GM23338 (cell line): ENCODE results near the gene TSHZ2. TPM values are rescaled to one million over a fixed set of nuclear protein-coding genes. Genes with fewer than 3 reads are reported as not detected.

Experiments
- ATAC-seq: fragments of 200-7000 bp; cut with Tn5 transposase; 3 replicates; pipeline ENCODE4 v1.9.1; 2020
- DNase-seq: peaks from one replicate; pipeline ENCODE4 v3.0.0-alpha.2; 2015; ENCODE audit warnings: low spot score
- H2AFZ ChIP-seq: fragments of 200-600 bp; sonication (generic); 2 replicates; pipeline ENCODE4 v1.8.0; 2016; ENCODE audit warnings: antibody characterized with exemption, mild to moderate bottlenecking, moderate library complexity
- H3F3A ChIP-seq: fragments of 200-600 bp; sonication (generic); replicated peaks from 2 replicates; pipeline ENCODE4 v1.8.0; 2017; ENCODE audit warnings: antibody characterized with exemption, mixed run types, low read depth
- H3K27ac ChIP-seq: fragments of 200-600 bp; sonication (generic); 2 replicates; pipeline ENCODE4 v1.6.1; 2016; ENCODE audit warnings: low read depth
- H3K27me3 ChIP-seq: fragments of 200-600 bp; sonication (generic); 2 replicates; pipeline ENCODE4 v1.8.0; 2016; ENCODE audit warnings: mild to moderate bottlenecking, mixed run types, moderate library complexity; ENCODE audit not compliant: insufficient read depth
- H3K36me3 ChIP-seq: fragments of 200-600 bp; sonication (generic); 2 replicates; pipeline ENCODE4 v1.8.0; 2016; ENCODE audit warnings: mild to moderate bottlenecking; ENCODE audit not compliant: insufficient read depth
- H3K4me1 ChIP-seq: fragments of 200-600 bp; sonication (generic); 2 replicates; pipeline ENCODE4 v1.8.0; 2016; ENCODE audit warnings: mild to moderate bottlenecking, moderate library complexity; ENCODE audit not compliant: insufficient read depth
- H3K4me2 ChIP-seq: fragments of 200-600 bp; sonication (generic); 2 replicates; pipeline ENCODE4 v1.7.1; 2017; ENCODE audit warnings: mixed run types
- H3K4me3 ChIP-seq: fragments of 200-600 bp; sonication (generic); 2 replicates; pipeline ENCODE4 v1.6.1; 2016; ENCODE audit warnings: mixed run types
- H3K79me2 ChIP-seq: fragments of 200-600 bp; sonication (generic); replicated peaks from 2 replicates; pipeline ENCODE4 v1.8.0; 2017; ENCODE audit warnings: mild to moderate bottlenecking; ENCODE audit not compliant: insufficient read depth
- H3K9me2 ChIP-seq: fragments of 200-600 bp; sonication (generic); 2 replicates; pipeline ENCODE4 v1.8.0; 2017; ENCODE audit not compliant: insufficient read depth
- H4K20me1 ChIP-seq: fragments of 200-600 bp; sonication (generic); replicated peaks from 2 replicates; pipeline ENCODE4 v1.8.0; 2017; ENCODE audit warnings: mild to moderate bottlenecking; ENCODE audit not compliant: insufficient read depth
- H3K27ac Mint-ChIP-seq: 2 replicates; pipeline ENCODE4 v1.8.0; 2020; ENCODE audit warnings: inconsistent platforms, mild to moderate bottlenecking, moderate library complexity, mixed read lengths
- H3K27me3 Mint-ChIP-seq: 3 replicates; pipeline ENCODE4 v1.8.0; 2022; ENCODE audit warnings: low read depth, mild to moderate bottlenecking, moderate library complexity, mixed read lengths, inconsistent platforms; ENCODE audit not compliant: insufficient read depth, poor library complexity
- H3K36me3 Mint-ChIP-seq: 3 replicates; pipeline ENCODE4 v1.8.0; 2021; ENCODE audit warnings: low read depth, mild to moderate bottlenecking, inconsistent platforms, moderate library complexity, mixed read lengths
- H3K4me1 Mint-ChIP-seq: 3 replicates; pipeline ENCODE4 v1.8.0; 2020; ENCODE audit warnings: mild to moderate bottlenecking, inconsistent platforms, mixed read lengths
- H3K4me3 Mint-ChIP-seq: 3 replicates; pipeline ENCODE4 v1.8.0; 2021; ENCODE audit warnings: moderate library complexity, mild to moderate bottlenecking, inconsistent platforms, mixed read lengths
- H3K9me3 Mint-ChIP-seq: 3 replicates; pipeline ENCODE4 v1.8.0; 2020; ENCODE audit warnings: moderate library complexity, mild to moderate bottlenecking, inconsistent platforms, mixed read lengths
- CREB1 ChIP-seq: fragments of 250-450 bp; sonication (Bioruptor Pico); IDR thresholded peaks from 2 replicates; pipeline ENCODE4 v1.5.0; 2020; ENCODE audit warnings: low read depth, mild to moderate bottlenecking, moderate library complexity
- CTCF ChIP-seq, 2 experiments: fragments of 200-600 bp in 1 of 2; sonication (generic) in 1 of 2; conservative IDR thresholded peaks; 2 replicates each; pipeline versions ENCODE4 v1.5.1 to v1.6.1; 2016 to 2017; ENCODE audit warnings: antibody characterized with exemption in 2 of 2, low read depth in 2 of 2, mild to moderate bottlenecking in 2 of 2, moderate library complexity in 1 of 2
- EZH2 ChIP-seq: fragments of 200-600 bp; sonication (generic); IDR thresholded peaks from one replicate; pipeline ENCODE4 v1.8.0; 2017; ENCODE audit warnings: antibody characterized with exemption, mild to moderate bottlenecking, low read depth; ENCODE audit not compliant: unreplicated experiment
- EZH2phosphoT487 ChIP-seq: fragments of 200-600 bp; sonication (generic); IDR thresholded peaks from one replicate; pipeline ENCODE4 v1.8.1; 2018; ENCODE audit warnings: antibody characterized with exemption; ENCODE audit not compliant: unreplicated experiment
- NANOG ChIP-seq: IDR thresholded peaks from 2 replicates; pipeline ENCODE4 v1.6.1; 2016; ENCODE audit warnings: antibody characterized with exemption, borderline replicate concordance
- REST ChIP-seq: IDR thresholded peaks from one replicate; pipeline ENCODE4 v1.6.1; 2018; ENCODE audit warnings: antibody characterized with exemption; ENCODE audit not compliant: unreplicated experiment
- STAT1 ChIP-seq: IDR thresholded peaks from one replicate; pipeline ENCODE4 v1.6.1; 2016; ENCODE audit warnings: antibody characterized with exemption; ENCODE audit not compliant: unreplicated experiment
- ZNF114 ChIP-seq: fragments of 250-450 bp; sonication (Bioruptor Pico); IDR thresholded peaks from 2 replicates; pipeline ENCODE4 v1.5.0; 2020; ENCODE audit warnings: mild to moderate bottlenecking, moderate library complexity
- ZNF331 ChIP-seq: fragments of 250-450 bp; sonication (Bioruptor Pico); IDR thresholded peaks from 2 replicates; pipeline ENCODE4 v1.5.0; 2020; ENCODE audit warnings: low read depth, mild to moderate bottlenecking, moderate library complexity
- polyA plus RNA-seq: library from polyadenylated mRNA; unstranded; fragments of >200 nt; fragmentation: Nextera tagmentation; extraction: Ambion mirVana; gene quantifications from 2 replicates; pipeline ENCODE4 v1.2.1, GENCODE V29; 2016
- total RNA-seq: library from RNA; depleted of rRNA; stranded (reverse); fragments of >200 nt; shearing (Covaris generic); gene quantifications from 2 replicates; pipeline ENCODE4 v1.2.3, GENCODE V29; 2014
- TF ChIP-seq, protein P1 (sequence below): fragments of 250-450 bp; sonication (Bioruptor Pico); IDR thresholded peaks from 2 replicates; pipeline ENCODE4 v1.5.0; 2020; ENCODE audit warnings: mild to moderate bottlenecking, moderate library complexity

Gene TSHZ2
- total and polyA plus RNA-seq, 2 experiments from 2014 or later: 0.49 to 1.3 TPM

DNA sequence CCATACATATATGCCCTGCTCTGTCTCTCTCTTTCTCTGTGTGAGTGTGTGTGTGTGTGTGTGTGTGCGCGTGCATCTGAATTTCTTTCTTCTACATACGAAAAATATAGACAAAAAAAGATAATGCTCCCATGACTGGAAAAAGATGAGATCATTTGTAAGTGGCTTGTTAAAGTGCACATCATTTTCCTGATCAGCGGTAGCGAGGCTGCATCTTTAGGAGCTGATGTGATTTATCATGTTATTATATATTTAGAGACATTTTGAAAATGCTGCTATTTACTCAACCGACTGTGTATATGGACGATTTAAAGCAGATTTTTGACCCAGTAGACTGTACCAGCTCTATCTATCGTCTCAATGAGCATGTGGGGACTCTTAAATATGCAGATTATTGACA, 265.3 kb downstream of the TSHZ2 start (continued):
- TF ChIP-seq REST: no peak
- no peak for TF ChIP-seq CTCF (conservative IDR thresholded peaks at IDR 0.05; ENCODE audit: low read depth in 2 of 2)
- TF ChIP-seq EZH2phosphoT487: no peak

DNA sequence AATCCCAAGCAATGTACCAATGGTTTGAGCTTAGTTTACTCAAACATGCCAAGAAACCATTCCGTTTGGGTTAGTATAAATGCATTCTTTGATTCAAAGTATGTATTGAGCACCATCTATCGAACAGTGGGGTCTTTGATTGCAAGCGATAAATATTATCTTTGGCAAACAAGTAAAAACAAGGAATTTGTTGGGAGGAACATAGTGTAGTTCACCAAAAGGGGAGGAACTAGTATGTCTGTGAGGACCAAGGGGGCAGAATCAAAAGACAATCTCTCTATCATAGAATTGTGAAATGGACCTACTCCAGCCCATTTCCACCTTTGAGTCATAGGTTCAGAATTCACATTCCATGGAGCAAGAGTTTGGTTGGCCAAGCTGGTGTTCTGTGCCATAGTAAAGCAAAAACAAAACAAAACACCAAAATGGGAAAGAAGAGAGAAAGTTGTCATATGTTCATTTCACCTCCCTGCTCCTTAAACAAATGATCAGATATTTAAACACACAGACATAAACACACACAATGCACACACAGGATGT, 266.0 kb downstream of the TSHZ2 start:
- no peaks in the 10 kb centered on the region for H3F3A ChIP-seq
- H3K27ac ChIP-seq: no peak overlapping the region
- Mint-ChIP-seq H3K27ac (no peak overlapping the region), H3K4me3 (no peak overlapping the region), H3K36me3 (no peaks in the 10 kb centered on the region), H3K4me1 (peaks cover 4% of the 10 kb centered on the region; the same call in 2 of the 3 replicates), H3K27me3 (peaks cover 2% of the 10 kb centered on the region), H3K9me3 (no peaks in the 10 kb centered on the region; the same call in 2 of the 3 replicates)
- no peaks in the 10 kb centered on the region for H3K79me2 ChIP-seq
- no peak for DNase-seq
- no peak overlapping the region for H3K4me3 ChIP-seq
- no peaks in the 10 kb centered on the region for H3K36me3 ChIP-seq
- no peaks in the 10 kb centered on the region; the same call in 1 of the 2 replicates for H3K4me1 ChIP-seq
- ATAC-seq: no peak
- no peak overlapping the region for H2AFZ ChIP-seq
- H3K27me3 ChIP-seq: no peaks in the 10 kb centered on the region
- 0 out of 2 replicates have a peak, but pooled peaks cover 6% of the 10 kb centered on the region for H3K9me2 ChIP-seq
- no peak overlapping the region for H3K4me2 ChIP-seq
- H4K20me1 ChIP-seq: no peaks in the 10 kb centered on the region
- TF ChIP-seq, protein P1, sequence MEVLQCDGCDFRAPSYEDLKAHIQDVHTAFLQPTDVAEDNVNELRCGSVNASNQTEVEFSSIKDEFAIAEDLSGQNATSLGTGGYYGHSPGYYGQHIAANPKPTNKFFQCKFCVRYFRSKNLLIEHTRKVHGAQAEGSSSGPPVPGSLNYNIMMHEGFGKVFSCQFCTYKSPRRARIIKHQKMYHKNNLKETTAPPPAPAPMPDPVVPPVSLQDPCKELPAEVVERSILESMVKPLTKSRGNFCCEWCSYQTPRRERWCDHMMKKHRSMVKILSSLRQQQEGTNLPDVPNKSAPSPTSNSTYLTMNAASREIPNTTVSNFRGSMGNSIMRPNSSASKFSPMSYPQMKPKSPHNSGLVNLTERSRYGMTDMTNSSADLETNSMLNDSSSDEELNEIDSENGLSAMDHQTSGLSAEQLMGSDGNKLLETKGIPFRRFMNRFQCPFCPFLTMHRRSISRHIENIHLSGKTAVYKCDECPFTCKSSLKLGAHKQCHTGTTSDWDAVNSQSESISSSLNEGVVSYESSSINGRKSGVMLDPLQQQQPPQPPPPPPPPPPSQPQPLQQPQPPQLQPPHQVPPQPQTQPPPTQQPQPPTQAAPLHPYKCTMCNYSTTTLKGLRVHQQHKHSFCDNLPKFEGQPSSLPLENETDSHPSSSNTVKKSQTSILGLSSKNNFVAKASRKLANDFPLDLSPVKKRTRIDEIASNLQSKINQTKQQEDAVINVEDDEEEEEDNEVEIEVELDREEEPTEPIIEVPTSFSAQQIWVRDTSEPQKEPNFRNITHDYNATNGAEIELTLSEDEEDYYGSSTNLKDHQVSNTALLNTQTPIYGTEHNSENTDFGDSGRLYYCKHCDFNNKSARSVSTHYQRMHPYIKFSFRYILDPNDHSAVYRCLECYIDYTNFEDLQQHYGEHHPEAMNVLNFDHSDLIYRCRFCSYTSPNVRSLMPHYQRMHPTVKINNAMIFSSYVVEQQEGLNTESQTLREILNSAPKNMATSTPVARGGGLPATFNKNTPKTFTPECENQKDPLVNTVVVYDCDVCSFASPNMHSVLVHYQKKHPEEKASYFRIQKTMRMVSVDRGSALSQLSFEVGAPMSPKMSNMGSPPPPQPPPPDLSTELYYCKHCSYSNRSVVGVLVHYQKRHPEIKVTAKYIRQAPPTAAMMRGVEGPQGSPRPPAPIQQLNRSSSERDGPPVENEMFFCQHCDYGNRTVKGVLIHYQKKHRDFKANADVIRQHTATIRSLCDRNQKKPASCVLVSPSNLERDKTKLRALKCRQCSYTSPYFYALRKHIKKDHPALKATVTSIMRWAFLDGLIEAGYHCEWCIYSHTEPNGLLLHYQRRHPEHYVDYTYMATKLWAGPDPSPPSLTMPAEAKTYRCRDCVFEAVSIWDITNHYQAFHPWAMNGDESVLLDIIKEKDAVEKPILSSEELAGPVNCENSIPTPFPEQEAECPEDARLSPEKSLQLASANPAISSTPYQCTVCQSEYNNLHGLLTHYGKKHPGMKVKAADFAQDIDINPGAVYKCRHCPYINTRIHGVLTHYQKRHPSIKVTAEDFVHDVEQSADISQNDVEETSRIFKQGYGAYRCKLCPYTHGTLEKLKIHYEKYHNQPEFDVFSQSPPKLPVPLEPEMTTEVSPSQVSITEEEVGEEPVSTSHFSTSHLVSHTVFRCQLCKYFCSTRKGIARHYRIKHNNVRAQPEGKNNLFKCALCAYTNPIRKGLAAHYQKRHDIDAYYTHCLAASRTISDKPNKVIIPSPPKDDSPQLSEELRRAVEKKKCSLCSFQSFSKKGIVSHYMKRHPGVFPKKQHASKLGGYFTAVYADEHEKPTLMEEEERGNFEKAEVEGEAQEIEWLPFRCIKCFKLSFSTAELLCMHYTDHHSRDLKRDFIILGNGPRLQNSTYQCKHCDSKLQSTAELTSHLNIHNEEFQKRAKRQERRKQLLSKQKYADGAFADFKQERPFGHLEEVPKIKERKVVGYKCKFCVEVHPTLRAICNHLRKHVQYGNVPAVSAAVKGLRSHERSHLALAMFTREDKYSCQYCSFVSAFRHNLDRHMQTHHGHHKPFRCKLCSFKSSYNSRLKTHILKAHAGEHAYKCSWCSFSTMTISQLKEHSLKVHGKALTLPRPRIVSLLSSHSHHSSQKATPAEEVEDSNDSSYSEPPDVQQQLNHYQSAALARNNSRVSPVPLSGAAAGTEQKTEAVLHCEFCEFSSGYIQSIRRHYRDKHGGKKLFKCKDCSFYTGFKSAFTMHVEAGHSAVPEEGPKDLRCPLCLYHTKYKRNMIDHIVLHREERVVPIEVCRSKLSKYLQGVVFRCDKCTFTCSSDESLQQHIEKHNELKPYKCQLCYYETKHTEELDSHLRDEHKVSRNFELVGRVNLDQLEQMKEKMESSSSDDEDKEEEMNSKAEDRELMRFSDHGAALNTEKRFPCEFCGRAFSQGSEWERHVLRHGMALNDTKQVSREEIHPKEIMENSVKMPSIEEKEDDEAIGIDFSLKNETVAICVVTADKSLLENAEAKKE (CRISPR knock-in tag): no peak
- TF ChIP-seq ZNF331 (no peak), ZNF114 (CRISPR knock-in tag) (no peak), EZH2 (no peak), CTCF (conservative IDR thresholded peaks at IDR 0.05; ENCODE audit: low read depth in 2 of 2) (no peak), EZH2phosphoT487 (no peak), CREB1 (CRISPR knock-in tag) (no peak), NANOG (no peak), STAT1 (no peak)
